Heart left ventricle (tissue), 13 donors: ENCODE data around the gene RTF1.

Source experiments
- POLR2A ChIP-seq, 2 donors: fragments of 450-650 bp; IDR thresholded peaks; one replicate each; pipeline ENCODE4 v1.6.1; 2017; ENCODE audit warnings: antibody characterized with exemption in 2 of 2, mild to moderate bottlenecking in 2 of 2, moderate library complexity in 2 of 2
- TF ChIP-seq, protein P1 (sequence below), 12 donors: fragments of 200-600 bp; sonication (generic) in 4 of 12; IDR thresholded peaks; one replicate each; pipeline versions ENCODE4 v1.5.0 to v1.8.0; 2018 to 2022; ENCODE audit warnings: antibody characterized with exemption in 12 of 12, mild to moderate bottlenecking in 5 of 12
- donor health status: ischemic (EF 13 %, LVEDD 7.1; RV severe dilation, severe dysfunction).
- donor health status: DM: no; HTN: yes; CAD: no.
- donor health status: DM: no; HTN: no; CAD: no.
- donor health status: ischemic (EF 25% LVEDD 6.9; RV normal size, moderate dysfunction).
- donor health status: ischemic (EF 25% LVEDD 5.7; RV mildly dilated, moderate dysfunction).
- donor health status: ischemic (EF 35%, LVEDD 5.7; RV mildly dilated, moderate dysfunction).
- donor health status: nonischemic (EF 11% LVEDD 7.7; RV severe dilation, severe dysfunction).
- donor health status: DM: yes; HTN: yes; CAD: no.
- donor health status: PGD.
- donor health status: ischemic (EF 29% LVEDD 5.4; RV normal size, mild dysfunction).
- donor health status: nonischemic (EF 23%, LVEDD 6.1; RV moderate dilation, normal function).

- TF ChIP-seq, protein P1, sequence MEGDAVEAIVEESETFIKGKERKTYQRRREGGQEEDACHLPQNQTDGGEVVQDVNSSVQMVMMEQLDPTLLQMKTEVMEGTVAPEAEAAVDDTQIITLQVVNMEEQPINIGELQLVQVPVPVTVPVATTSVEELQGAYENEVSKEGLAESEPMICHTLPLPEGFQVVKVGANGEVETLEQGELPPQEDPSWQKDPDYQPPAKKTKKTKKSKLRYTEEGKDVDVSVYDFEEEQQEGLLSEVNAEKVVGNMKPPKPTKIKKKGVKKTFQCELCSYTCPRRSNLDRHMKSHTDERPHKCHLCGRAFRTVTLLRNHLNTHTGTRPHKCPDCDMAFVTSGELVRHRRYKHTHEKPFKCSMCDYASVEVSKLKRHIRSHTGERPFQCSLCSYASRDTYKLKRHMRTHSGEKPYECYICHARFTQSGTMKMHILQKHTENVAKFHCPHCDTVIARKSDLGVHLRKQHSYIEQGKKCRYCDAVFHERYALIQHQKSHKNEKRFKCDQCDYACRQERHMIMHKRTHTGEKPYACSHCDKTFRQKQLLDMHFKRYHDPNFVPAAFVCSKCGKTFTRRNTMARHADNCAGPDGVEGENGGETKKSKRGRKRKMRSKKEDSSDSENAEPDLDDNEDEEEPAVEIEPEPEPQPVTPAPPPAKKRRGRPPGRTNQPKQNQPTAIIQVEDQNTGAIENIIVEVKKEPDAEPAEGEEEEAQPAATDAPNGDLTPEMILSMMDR (IDR thresholded peaks at IDR 0.05), result no peak
- no peak for TF ChIP-seq POLR2A (IDR thresholded peaks at IDR 0.05)
Observed at GRCh38 chr15:41474941-41475340, 58.0 kb downstream of the RTF1 start.
